Activated B cell treated with CpG ODN at 0.5 μM for 24 hours (primary cell): Measurements from ENCODE around the gene PELI2. TPM values are rescaled to one million over a fixed set of nuclear protein-coding genes. Genes with fewer than 3 reads are reported as not detected.

Experiments
- ATAC-seq: fragments of 200-7000 bp; cut with Tn5 transposase; one replicate; pipeline ENCODE4 v1.10.0; 2021; ENCODE audit warnings: low read depth, mild to moderate bottlenecking, moderate library complexity
- CTCF ChIA-PET: fragments of 350-600 bp; sonication (Branson Sonifier 250); formaldehyde crosslinking; loops from one replicate; lab custom pipeline; 2021; ENCODE audit warnings: antibody characterized with exemption; lab: Charles Lee
- POLR2A ChIA-PET: fragments of 350-600 bp; sonication (Branson Sonifier 250); formaldehyde crosslinking; loops from one replicate; lab custom pipeline; 2021; ENCODE audit warnings: antibody characterized with exemption; lab: Charles Lee
- DNase-seq: peaks from one replicate; pipeline ENCODE4 v3.0.0; 2022
- H3K27ac Mint-ChIP-seq: one replicate; pipeline ENCODE4 v1.8.0; 2020; ENCODE audit warnings: mixed read lengths
- H3K27me3 Mint-ChIP-seq: one replicate; pipeline ENCODE4 v1.8.0; 2021; ENCODE audit warnings: mixed read lengths
- H3K36me3 Mint-ChIP-seq: one replicate; pipeline ENCODE4 v1.8.0; 2021; ENCODE audit warnings: low read depth, mixed read lengths
- H3K4me1 Mint-ChIP-seq: one replicate; pipeline ENCODE4 v1.8.0; 2021; ENCODE audit warnings: mixed read lengths
- H3K4me3 Mint-ChIP-seq: one replicate; pipeline ENCODE4 v1.8.0; 2020; ENCODE audit warnings: mild to moderate bottlenecking, mixed read lengths
- H3K9me3 Mint-ChIP-seq: one replicate; pipeline ENCODE4 v1.8.0; 2020; ENCODE audit warnings: mixed read lengths
- intact Hi-C: fragments of 100-400 bp; cut with micrococcal nuclease; formaldehyde crosslinking; loops from one replicate; pipeline ENCODE4 v1.15.1; 2024
- total RNA-seq: library from RNA; stranded (reverse); gene quantifications from 2 replicates; pipeline ENCODE4 v1.2.3, GENCODE V29; 2022
- TF ChIP-seq, protein P1 (sequence below): fragments of 200-600 bp; IDR thresholded peaks from one replicate; pipeline ENCODE4 v1.8.0; 2022; ENCODE audit warnings: antibody characterized with exemption, mild to moderate bottlenecking

PELI2 gene
- total RNA-seq, 1 donor from 2014 or later = 6.1 TPM

DNA sequence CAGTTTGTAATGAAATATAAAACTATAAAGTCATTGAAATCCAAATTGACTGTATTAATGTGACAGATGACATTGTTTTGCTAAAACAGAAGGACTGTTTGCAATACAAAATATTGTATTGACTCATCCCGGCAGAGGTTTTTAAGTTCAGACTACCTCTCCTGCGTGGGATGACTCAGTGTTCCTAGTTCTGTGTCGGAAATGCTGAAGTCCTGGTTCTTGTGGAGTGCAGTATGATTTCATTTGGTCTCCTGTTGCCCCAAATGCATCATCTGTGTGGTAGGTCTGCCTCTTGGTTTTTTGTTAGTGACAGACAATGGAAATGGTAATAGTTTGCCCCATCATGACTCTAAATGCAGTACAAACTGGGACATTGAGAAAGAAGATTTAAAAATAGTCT is 27.8 kb downstream of the PELI2 start:
- POLR2A ChIA-PET = no interaction called here
- TF ChIP-seq, protein P1, sequence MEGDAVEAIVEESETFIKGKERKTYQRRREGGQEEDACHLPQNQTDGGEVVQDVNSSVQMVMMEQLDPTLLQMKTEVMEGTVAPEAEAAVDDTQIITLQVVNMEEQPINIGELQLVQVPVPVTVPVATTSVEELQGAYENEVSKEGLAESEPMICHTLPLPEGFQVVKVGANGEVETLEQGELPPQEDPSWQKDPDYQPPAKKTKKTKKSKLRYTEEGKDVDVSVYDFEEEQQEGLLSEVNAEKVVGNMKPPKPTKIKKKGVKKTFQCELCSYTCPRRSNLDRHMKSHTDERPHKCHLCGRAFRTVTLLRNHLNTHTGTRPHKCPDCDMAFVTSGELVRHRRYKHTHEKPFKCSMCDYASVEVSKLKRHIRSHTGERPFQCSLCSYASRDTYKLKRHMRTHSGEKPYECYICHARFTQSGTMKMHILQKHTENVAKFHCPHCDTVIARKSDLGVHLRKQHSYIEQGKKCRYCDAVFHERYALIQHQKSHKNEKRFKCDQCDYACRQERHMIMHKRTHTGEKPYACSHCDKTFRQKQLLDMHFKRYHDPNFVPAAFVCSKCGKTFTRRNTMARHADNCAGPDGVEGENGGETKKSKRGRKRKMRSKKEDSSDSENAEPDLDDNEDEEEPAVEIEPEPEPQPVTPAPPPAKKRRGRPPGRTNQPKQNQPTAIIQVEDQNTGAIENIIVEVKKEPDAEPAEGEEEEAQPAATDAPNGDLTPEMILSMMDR = no peak
- peaks cover 42% of the 10 kb centered on the region for H3K4me1 Mint-ChIP-seq

DNA sequence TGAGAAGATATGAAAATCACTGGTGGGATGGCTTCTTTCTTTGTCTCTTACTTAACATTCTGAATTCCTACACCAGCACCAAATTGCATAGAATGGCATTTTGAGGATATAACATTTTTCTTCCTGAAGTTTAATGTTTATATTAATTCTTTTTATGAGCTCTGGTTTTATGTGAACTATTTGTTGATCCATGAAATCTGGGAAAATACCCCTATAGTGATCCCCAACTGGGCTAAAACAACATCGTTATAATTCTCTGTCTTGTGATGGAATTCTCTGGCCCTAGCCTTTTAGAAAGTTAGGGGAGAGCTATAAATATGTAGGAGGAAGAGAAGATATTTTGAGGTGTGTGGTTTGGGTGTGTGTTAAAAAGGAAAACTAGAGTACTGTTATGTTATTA is 29.2 kb downstream of the PELI2 start:
- Mint-ChIP-seq H3K36me3 (no peaks in the 10 kb centered on the region), H3K27ac (no peak overlapping the region), H3K4me3 (peak overlapping the region; percentile 17), H3K9me3 (no peaks in the 10 kb centered on the region), H3K4me1 (peaks cover 51% of the 10 kb centered on the region), H3K27me3 (no peaks in the 10 kb centered on the region)
- DNase-seq (no peak), ATAC-seq (no peak)
- TF ChIP-seq, protein P1 = no peak
- CTCF ChIA-PET = no interaction called here
- POLR2A ChIA-PET = no interaction called here
- intact Hi-C loops = no loop called here

More for the DNA sequence above, 27.8 kb downstream of the PELI2 start:
- Mint-ChIP-seq H3K27me3 (no peaks in the 10 kb centered on the region), H3K36me3 (no peaks in the 10 kb centered on the region), H3K9me3 (no peaks in the 10 kb centered on the region), H3K27ac (no peak overlapping the region), H3K4me3 (no peak overlapping the region)
- intact Hi-C loops = no loop called here
- CTCF ChIA-PET = no interaction called here
- ATAC-seq = no peak
- no peak for DNase-seq

DNA sequence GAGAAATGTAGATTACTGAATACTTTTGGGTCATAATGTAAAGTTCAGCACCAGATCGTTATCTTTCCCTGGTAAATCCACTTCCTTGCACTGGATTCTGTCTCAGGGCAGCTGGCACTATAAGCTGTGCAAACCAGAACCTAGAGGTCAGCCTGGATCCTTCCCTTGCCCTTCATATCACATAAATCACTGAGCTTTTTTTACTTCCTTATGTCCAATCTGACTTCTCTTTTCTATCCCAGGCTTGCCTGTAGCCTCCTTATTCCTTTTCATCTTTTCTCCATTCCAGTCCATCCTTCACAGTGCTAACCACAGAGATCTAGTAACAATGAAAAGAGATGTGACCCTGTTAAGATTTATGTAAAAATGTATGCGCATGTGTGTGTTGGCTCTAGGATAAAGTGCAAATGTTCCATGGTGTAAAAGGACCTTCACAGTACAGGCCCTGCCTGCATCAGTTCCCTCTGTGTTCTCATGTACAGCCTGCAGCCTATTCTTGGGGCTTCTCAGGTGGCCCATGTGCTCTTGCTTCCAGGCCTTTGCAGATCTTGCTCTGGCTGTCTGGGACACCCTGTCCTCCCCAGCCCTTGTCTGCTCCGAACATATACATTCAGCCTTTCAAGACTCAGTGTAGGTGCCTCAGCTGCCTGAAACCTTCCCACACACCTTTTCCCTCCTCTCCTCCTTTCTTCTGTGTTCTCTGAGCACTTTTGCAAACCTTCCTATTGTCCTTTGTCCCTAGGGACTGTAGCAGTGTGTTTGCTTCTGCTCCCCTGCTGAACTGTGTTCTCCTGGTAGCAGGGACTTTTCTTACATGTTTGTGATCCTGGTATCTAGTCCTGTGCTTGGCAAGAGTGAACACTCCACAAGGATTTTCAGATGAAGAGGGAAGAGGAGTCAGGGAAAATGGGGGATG is 30.0 kb downstream of the PELI2 start:
- POLR2A ChIA-PET = no interaction called here
- Mint-ChIP-seq H3K27ac (no peak overlapping the region), H3K4me1 (peaks cover 53% of the 10 kb centered on the region), H3K4me3 (no peak overlapping the region), H3K27me3 (no peaks in the 10 kb centered on the region), H3K9me3 (no peaks in the 10 kb centered on the region), H3K36me3 (no peaks in the 10 kb centered on the region)
- DNase-seq (no peak), ATAC-seq (no peak)
- TF ChIP-seq, protein P1 = no peak
- CTCF ChIA-PET = no interaction called here
- intact Hi-C loops = no loop called here

DNA sequence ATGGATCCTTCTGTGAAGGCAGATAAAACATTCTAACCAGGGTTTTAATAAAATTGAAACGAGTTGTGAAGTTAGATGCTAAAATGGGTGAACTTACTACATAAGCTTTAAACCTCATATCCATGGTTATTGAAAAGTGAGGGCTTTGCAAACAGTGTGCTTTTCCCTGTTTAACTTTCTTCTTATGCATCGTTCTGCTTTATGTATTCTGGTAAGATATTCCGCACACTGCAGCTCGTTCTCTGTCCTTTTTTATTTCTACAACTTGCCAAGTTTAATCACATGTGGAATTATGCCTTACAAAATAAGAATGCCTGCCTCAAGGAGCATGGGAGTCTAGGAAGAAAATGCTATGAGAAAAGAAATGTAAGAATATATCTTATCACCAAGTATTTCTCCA is 30.9 kb downstream of the PELI2 start:
- peaks cover 53% of the 10 kb centered on the region for H3K4me1 Mint-ChIP-seq
- H3K36me3 Mint-ChIP-seq = no peaks in the 10 kb centered on the region
- DNase-seq (no peak), ATAC-seq (no peak)
- H3K4me3 Mint-ChIP-seq = no peak overlapping the region
- no peaks in the 10 kb centered on the region for H3K9me3 Mint-ChIP-seq
- intact Hi-C loops = no loop called here
- no peaks in the 10 kb centered on the region for H3K27me3 Mint-ChIP-seq
- POLR2A ChIA-PET = no interaction called here
- H3K27ac Mint-ChIP-seq = no peak overlapping the region
- CTCF ChIA-PET = no interaction called here
- TF ChIP-seq, protein P1 = no peak

DNA sequence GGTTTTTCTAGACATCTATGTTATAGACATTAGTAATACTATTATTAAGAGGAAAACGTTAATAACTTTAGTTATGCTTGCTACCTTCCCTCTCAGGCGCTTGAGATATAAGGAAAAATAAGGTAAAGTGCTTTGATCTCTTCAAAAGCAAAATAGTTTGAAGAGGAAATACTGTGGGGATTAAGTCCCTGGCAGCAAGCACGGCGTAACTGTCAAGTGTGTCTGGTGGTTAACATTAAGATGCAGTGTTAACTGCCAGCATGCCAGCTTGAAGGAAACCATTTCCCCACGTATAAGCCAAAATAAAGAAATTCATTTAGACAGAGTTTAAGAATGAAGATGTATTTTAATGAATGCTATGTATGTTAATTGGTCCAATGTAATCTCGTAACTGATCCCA is 31.8 kb downstream of the PELI2 start:
- intact Hi-C loops = no loop called here
- TF ChIP-seq, protein P1 = no peak
- ChIA-PET POLR2A (no interaction called here), CTCF (no interaction called here)
- Mint-ChIP-seq H3K27ac (no peak overlapping the region), H3K4me1 (peaks cover 53% of the 10 kb centered on the region), H3K27me3 (no peaks in the 10 kb centered on the region), H3K4me3 (no peak overlapping the region), H3K9me3 (peaks cover 2% of the 10 kb centered on the region), H3K36me3 (no peaks in the 10 kb centered on the region)
- ATAC-seq (no peak), DNase-seq (no peak)
